ENCODE measurements around the gene DECR2.
A peak's percentile ranks its signal among the peaks of the same experiment; 100 is the strongest.
"Not testable (repeated sequence)": the region's sequence is repeated elsewhere in the genome, so short reads cannot be mapped to it uniquely, and the experiment has no call there.

Gene DECR2

DNA sequence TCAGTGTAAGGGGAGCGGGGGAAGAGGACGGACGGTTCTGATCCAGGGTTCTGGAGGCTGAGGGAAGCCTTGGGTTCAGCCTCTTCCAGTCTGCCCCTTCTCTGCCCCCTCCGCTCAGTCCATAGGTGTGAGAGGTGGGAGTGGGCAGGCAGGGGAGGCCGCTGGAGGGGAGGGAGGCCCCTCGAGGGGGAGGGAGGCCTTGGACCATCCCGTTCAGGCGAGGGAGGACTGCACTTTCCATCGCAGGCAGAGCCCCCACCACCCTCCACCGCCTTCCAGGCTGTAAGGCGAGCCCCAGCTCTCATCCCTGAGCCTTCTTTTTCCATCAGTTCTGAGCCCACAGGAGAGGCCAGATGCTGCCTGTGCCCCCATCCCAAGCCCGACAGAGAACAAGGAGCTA is 44.9 kb upstream of the DECR2 start:
- no peak overlapping the region for H3K4me3 ChIP-seq (ENCODE audit: control insufficient read depth, low read depth, low read length)
- DNase-seq (ENCODE audit: low read depth) = no peak
- TF ChIP-seq, protein P1, sequence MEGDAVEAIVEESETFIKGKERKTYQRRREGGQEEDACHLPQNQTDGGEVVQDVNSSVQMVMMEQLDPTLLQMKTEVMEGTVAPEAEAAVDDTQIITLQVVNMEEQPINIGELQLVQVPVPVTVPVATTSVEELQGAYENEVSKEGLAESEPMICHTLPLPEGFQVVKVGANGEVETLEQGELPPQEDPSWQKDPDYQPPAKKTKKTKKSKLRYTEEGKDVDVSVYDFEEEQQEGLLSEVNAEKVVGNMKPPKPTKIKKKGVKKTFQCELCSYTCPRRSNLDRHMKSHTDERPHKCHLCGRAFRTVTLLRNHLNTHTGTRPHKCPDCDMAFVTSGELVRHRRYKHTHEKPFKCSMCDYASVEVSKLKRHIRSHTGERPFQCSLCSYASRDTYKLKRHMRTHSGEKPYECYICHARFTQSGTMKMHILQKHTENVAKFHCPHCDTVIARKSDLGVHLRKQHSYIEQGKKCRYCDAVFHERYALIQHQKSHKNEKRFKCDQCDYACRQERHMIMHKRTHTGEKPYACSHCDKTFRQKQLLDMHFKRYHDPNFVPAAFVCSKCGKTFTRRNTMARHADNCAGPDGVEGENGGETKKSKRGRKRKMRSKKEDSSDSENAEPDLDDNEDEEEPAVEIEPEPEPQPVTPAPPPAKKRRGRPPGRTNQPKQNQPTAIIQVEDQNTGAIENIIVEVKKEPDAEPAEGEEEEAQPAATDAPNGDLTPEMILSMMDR (IDR thresholded peaks at IDR 0.05; ENCODE audit: control insufficient read depth, insufficient read depth, low read depth, low read length, missing control alignments) = no peak

DNA sequence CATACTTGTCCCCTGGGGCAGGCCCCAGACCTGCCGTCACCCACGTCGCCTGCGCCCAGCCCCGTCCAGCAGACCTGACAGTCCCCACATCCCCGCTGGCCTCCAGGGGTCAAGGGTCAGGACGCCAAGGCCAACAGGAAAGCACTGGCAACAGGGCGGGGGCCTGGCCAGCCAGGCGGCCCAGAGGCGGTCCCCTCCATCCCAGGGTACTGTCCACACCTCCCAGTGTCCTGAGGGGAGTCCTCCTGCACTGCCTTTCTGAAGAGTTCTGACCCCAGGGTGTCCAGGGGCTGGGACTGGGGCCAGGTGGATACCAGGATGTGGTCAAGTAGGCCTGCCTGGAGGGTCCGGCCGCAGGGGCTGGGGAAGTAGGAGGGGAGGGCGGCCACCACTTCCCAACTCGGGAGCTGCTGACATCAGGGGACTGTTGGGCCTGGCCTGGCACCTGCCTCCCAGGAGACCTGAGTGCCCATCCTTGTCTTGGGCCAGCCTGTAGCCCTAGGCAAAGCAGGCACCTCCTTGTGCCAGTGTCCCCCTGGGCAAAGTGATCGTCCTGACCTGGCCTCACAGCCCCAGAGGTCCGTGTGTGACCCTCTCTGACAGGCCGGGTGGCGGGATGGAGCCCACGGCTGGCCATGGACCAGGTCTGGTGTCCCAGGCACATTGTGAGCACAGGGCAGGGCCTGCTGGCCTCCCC is 42.5 kb upstream of the DECR2 start:
- TF ChIP-seq, protein P1 (IDR thresholded peaks at IDR 0.05; ENCODE audit: control insufficient read depth, insufficient read depth, low read depth, low read length, missing control alignments) = no peak
- no peak overlapping the region for H3K4me3 ChIP-seq (ENCODE audit: control insufficient read depth, low read depth, low read length)
- DNase-seq (ENCODE audit: low read depth) = no peak

DNA sequence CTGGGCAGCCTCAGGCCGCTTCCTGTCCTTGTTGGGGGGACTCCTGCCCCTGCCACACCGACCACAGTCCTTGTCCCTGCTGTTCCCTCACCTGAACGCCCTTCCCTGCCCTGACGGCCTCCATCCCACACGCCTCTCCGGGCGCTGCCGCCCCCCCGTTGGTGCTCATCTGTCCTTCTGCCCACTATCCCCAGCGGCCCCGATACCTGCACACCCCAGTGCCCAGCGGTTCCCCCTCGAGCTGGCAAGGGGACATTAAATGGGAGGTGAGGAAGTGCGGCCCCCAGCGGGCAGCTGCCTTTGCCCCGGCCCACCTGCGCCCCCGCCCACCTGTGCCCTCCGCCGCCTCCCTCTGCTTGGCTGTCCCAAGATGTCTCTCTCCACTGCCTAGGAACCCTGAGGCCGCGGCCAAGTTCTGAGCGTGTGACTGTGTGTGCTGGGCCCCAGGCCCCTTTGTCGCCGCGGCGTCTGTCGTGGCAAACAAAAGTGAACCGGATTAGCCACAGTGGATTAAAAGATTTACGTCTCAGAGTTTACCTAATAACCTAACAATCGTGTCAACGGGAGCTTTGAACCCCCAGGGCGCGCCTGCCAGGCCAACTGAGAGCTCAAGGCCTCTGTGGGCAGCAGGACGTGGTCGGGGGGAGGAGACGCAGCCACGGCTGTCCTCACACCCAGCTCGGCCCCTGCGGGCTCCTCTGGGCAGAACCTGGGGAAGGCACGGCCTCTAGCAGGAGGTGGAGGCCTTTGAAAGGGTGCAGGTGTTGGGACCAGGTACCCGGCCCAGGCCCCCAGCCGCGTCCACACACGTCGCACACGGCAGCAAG is 41.6 kb upstream of the DECR2 start:
- DNase-seq (ENCODE audit: low read depth) = no peak
- TF ChIP-seq, protein P1 (IDR thresholded peaks at IDR 0.05; ENCODE audit: control insufficient read depth, insufficient read depth, low read depth, low read length, missing control alignments) = no peak
- H3K4me3 ChIP-seq (ENCODE audit: control insufficient read depth, low read depth, low read length) = no peak overlapping the region

DNA sequence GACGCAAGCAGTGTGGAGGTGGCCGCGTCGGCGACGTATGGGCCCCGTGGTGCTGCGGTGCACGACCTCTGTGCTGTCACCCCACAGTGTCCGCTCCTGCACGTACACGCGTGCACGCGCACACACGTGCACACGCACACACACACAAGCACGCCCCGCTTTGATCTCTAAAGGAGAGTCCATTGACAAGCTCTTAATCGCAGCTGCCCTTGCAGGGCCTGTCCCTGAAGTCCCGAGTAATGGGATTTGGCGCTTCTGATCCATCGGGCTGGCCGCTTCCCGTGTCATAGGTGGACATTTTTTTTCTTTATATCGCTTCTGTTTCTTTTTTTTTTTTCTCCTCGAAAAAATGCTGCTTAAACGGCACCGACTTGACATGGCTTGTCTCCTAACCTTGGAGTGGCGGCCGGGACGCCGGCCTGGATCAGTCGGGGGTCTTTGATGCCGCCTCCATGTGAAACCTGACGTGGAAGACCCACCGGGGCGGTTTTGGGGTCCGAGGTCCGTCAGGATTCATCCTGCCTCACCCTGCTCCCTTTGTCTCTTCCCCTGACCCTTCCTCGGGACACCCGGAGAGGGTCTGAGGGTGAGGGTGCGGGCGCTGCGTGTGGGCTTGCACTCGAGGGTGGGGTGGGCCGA is 40.9 kb upstream of the DECR2 start:
- DNase-seq (ENCODE audit: low read depth) = no peak
- no peak overlapping the region for H3K4me3 ChIP-seq (ENCODE audit: control insufficient read depth, low read depth, low read length)
- TF ChIP-seq, protein P1 (IDR thresholded peaks at IDR 0.05; ENCODE audit: control insufficient read depth, insufficient read depth, low read depth, low read length, missing control alignments) = no peak

DNA sequence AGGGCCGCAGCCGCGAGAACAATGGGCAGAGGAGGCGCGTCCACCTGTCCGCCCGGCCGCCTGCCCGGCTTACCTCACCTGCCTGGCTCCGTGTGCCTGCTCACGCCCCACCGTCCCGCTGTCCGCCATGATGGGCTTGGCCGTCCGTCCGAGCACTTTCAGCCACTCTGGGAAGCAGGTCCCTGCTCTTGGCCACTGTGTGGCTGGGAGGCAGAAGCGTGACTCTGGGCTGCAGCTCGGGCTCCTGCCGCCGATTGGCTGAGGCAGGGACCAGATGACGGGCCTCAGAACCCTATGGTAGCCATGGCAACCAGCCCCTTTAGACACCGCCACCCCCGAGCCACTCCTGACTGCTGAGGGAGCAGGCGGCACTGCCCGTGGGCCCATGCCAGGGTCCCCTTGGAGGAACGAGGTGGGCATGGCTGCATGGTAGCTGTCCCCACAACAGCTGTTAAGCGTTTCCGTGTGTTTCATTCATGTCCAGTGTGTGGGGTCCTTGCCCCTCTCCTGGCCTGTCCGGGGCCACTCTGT is 40.3 kb upstream of the DECR2 start:
- DNase-seq (ENCODE audit: low read depth) = no peak
- no peak overlapping the region for H3K4me3 ChIP-seq (ENCODE audit: control insufficient read depth, low read depth, low read length)
- TF ChIP-seq, protein P1 (IDR thresholded peaks at IDR 0.05; ENCODE audit: control insufficient read depth, insufficient read depth, low read depth, low read length, missing control alignments) = no peak

DNA sequence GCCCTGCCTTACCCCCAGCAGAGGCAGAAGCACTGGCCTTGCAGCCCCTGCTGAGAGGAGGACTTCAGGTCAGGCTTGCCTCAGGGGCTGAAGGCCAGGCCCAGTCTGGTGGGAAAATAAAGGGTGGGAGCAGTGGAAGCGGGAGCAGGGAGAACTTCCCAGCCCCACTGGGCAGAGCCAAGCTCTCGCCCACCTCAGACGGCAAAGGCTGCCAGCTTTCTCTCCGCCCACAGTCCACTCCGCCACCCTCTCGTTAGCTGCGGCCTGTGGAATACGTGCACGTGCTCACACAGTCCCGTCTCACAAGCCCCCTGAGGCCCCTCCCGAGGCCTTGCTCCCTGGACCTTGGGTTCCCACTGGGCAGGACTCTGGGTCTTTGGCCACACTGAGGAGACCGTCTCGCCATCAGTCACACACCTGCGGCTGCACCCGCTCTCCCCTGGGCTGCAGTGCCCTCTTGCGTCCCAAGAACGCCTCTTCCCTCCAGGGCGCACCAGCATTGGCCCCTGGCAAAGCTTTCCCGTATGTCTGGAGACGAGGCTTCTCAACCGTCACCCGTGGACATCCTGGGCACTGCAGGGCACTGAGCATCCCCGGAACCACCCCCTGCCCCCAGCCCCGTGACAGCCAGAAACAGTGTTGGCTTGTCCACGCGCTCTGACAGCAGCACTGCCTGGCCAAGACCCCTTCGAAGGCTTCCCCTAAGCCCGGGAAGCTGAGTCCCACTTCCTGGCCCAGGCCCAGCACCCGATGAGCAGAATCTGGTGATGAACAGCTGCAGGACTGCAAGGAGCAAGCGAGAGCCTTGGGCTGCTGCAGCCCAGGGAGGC is 39.6 kb upstream of the DECR2 start:
- peak; percentile 20 for DNase-seq (ENCODE audit: low read depth)
- TF ChIP-seq, protein P1 (IDR thresholded peaks at IDR 0.05; ENCODE audit: control insufficient read depth, insufficient read depth, low read depth, low read length, missing control alignments) = peak; percentile 79
- H3K4me3 ChIP-seq (ENCODE audit: control insufficient read depth, low read depth, low read length) = no peak overlapping the region

DNA sequence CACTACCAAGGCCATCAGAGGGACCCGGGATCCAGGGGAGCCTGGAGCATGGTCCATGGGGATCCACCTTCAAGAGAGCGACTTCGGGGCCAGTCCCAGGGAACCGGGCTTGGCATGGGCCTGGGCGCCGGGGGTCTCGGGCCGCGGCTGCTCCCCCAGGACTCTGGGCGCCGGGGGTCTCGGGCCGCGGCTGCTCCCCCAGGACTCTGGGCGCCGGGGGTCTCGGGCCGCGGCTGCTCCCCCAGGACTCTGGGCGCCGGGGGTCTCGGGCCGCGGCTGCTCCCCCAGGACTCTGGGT is 39.0 kb upstream of the DECR2 start:
- not testable (repeated sequence) for DNase-seq (ENCODE audit: low read depth); H3K4me3 ChIP-seq (ENCODE audit: control insufficient read depth, low read depth, low read length)
